Ovary (tissue), 9 donors: Measurements from ENCODE around the gene CRYL1. TPM values are rescaled to one million over a fixed set of nuclear protein-coding genes. Genes with fewer than 3 reads are reported as not detected.

ENCODE experiments used
- DNase-seq, 5 donors: peaks; one replicate each; pipeline ENCODE4 v3.0.0-alpha.2; 2019 to 2020
- H3K27ac ChIP-seq, 2 donors: fragments of 200-600 bp; one replicate each; pipeline versions ENCODE4 v1.5.1 to v1.8.0; 2019 to 2022
- H3K27me3 ChIP-seq: fragments of 200-600 bp; one replicate; pipeline ENCODE4 v1.8.0; 2022
- H3K36me3 ChIP-seq: fragments of 200-600 bp; sonication (generic); one replicate; pipeline ENCODE4 v1.5.1; 2019
- H3K4me1 ChIP-seq: one replicate; pipeline ENCODE4 v1.8.1; 2013; ENCODE audit warnings: mild to moderate bottlenecking, moderate library complexity; ENCODE audit not compliant: insufficient read depth
- H3K4me3 ChIP-seq: fragments of 200-600 bp; sonication (generic); one replicate; pipeline ENCODE4 v1.5.1; 2017
- H3K9me3 ChIP-seq, 2 donors: fragments of 200-600 bp in 1 of 2; sonication (generic) in 1 of 2; one replicate each; pipeline versions ENCODE4 v1.5.1 to v1.8.1; 2013 to 2019; ENCODE audit warnings: mild to moderate bottlenecking in 1 of 2, moderate library complexity in 1 of 2
- CTCF ChIP-seq, 3 donors: fragments of 450-650 bp in 2 of 3; fragments of 200-600 bp in 1 of 3; IDR thresholded peaks; one replicate each; pipeline versions ENCODE4 v1.5.1 to v1.8.0; 2016 to 2022; ENCODE audit warnings: antibody characterized with exemption in 3 of 3, mild to moderate bottlenecking in 1 of 3
- EP300 ChIP-seq: sonication (generic); formaldehyde crosslinking; IDR thresholded peaks from one replicate; pipeline ENCODE4 v1.6.1; 2017; ENCODE audit warnings: antibody characterized with exemption
- POLR2A ChIP-seq: fragments of 450-650 bp; IDR thresholded peaks from one replicate; pipeline ENCODE4 v1.6.1; 2017; ENCODE audit warnings: antibody characterized with exemption, mild to moderate bottlenecking, moderate library complexity
- WGBS, 3 donors: extraction: QIAGEN DNeasy Blood & Tissue Kit in 1 of 3; methylation state at CpG; one replicate each; pipeline versions ENCODE4 v1.1.5 to v1.1.7; 2013 to 2017; 5-methylcytosine and 5-hydroxymethylcytosine counted together
- intact Hi-C, 4 donors: fragments of 100-400 bp; cut with DNase I; formaldehyde crosslinking; loops; one replicate each; pipeline versions ENCODE4 v1.11.0 to v1.15.1; 2022 to 2023
- polyA plus RNA-seq, 2 donors: library from polyadenylated mRNA; stranded (reverse); fragments of 200-250 nt in 1 of 2; fragments of 350-450 nt in 1 of 2; fragmentation: Illumina TruSeq in 1 of 2; extraction: RNeasy Lipid Tissue Mini Kit (QIAGEN cat#74804) in 1 of 2; gene quantifications; one replicate each; pipeline ENCODE4 v1.2.3, GENCODE V29; 2013 to 2014
- total RNA-seq, 7 donors: library from RNA; depleted of rRNA in 2 of 7; stranded (reverse); fragments of >200 nt in 2 of 7; fragmentation: NEBNext Ultra II Directional in 3 of 7; extraction: Animal tissue kit (Norgen Biotek cat#: 25700) in 3 of 7; gene quantifications; one replicate each; pipeline versions ENCODE4 v1.1.0 to v1.2.4, GENCODE V29; 2016 to 2023
- donor health status: DM: no; HTN: no; CAD: no; lungs with moderate emphysema.
- donor health status: DM: no; HTN: no; CAD: no.
- donor health status: Bipolar disorder and iron deficiency.
- donor health status: DM: yes; HTN: yes; CAD: no.
- donor health status: DM: no; HTN: no; CAD: no.
- donor health status: DM: yes; HTN: yes; CAD: no.

The CRYL1 gene
- total and polyA plus RNA-seq, 9 donors, result 17.3 to 41.7 (median 25.8) TPM

- H3K9me3 ChIP-seq, result no peaks in the 10 kb centered on the region
- DNase-seq, result no peak
- intact Hi-C loops, result no loop called here
- 81 to 90% (median 82%) methylated on average over 7 of the region's 7 CpGs for WGBS, 3 donors
- H3K36me3 ChIP-seq, result no peaks in the 10 kb centered on the region
- no peak for TF ChIP-seq EP300
- TF ChIP-seq CTCF (IDR thresholded peaks at IDR 0.05), result no peak
- no peak for TF ChIP-seq POLR2A
- H3K4me3 ChIP-seq, result no peak overlapping the region
- no peak overlapping the region for H3K27ac ChIP-seq
- no peaks in the 10 kb centered on the region for H3K4me1 ChIP-seq
- H3K27me3 ChIP-seq, result no peaks in the 10 kb centered on the region
Measured at GRCh38 chr13:20544201-20544923, 18.7 kb upstream of the CRYL1 start.

DNA sequence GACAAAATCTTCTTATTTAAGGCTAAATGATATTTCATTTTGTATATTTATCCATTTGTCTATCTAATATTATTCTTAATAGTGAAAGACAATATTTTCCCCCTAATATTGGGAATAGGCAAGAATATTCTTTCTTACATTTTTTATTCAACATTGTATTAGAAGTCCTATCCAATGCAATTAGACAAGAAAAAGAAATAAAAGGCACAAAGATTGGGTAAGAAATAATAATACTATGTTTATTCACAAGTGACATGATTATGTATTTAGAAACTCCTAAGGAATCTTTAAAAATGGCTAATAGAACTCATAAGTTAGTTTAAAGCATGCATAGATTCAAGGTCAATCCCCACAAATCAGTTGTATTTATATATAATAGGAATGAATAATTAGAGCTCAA, 11.3 kb upstream of the CRYL1 start:
- no peaks in the 10 kb centered on the region for H3K36me3 ChIP-seq
- no peak for DNase-seq
- no peak overlapping the region for H3K27ac ChIP-seq
- no peaks in the 10 kb centered on the region for H3K9me3 ChIP-seq
- H3K4me3 ChIP-seq, result no peak overlapping the region
- no peak for TF ChIP-seq CTCF (IDR thresholded peaks at IDR 0.05)
- no peak for TF ChIP-seq POLR2A
- TF ChIP-seq EP300, result no peak
- H3K27me3 ChIP-seq, result no peaks in the 10 kb centered on the region
- H3K4me1 ChIP-seq, result no peaks in the 10 kb centered on the region
- intact Hi-C loops, result no loop called here

GRCh38 chr13:20534038-20534608, 8.5 kb upstream of the CRYL1 start:
- H3K36me3 ChIP-seq, result no peaks in the 10 kb centered on the region
- no peak overlapping the region for H3K4me3 ChIP-seq
- no peak overlapping the region for H3K27ac ChIP-seq
- H3K27me3 ChIP-seq, result no peaks in the 10 kb centered on the region
- DNase-seq, result no peak
- no peaks in the 10 kb centered on the region for H3K9me3 ChIP-seq
- intact Hi-C loops, result no loop called here
- 79 to 82% (median 82%) methylated on average over 10 of the region's 10 CpGs for WGBS, 3 donors
- TF ChIP-seq POLR2A (no peak), CTCF (IDR thresholded peaks at IDR 0.05) (no peak), EP300 (no peak)
- H3K4me1 ChIP-seq, result no peaks in the 10 kb centered on the region

- Histone ChIP-seq H3K36me3 (no peaks in the 10 kb centered on the region), H3K4me3 (no peak overlapping the region), H3K9me3 (no peaks in the 10 kb centered on the region), H3K27ac (no peak overlapping the region), H3K27me3 (no peaks in the 10 kb centered on the region), H3K4me1 (peaks cover 3% of the 10 kb centered on the region)
- TF ChIP-seq EP300 (no peak), POLR2A (no peak), CTCF (IDR thresholded peaks at IDR 0.05) (no peak)
- no peak for DNase-seq
- 81 to 86% (median 85%) methylated on average over 2 of the region's 2 CpGs for WGBS, 3 donors
- intact Hi-C loops, result no loop called here
Measured at GRCh38 chr13:20528452-20528851, 2.8 kb upstream of the CRYL1 start.
